Transverse colon (tissue), 4 donors: ENCODE measurements around the gene MSH5. TPM values are rescaled to one million over a fixed set of nuclear protein-coding genes. Genes with fewer than 3 reads are reported as not detected.

ENCODE experiments used
- DNase-seq: peaks from one replicate; pipeline ENCODE4 v3.0.0-alpha.2; 2019
- H3K27ac ChIP-seq, 4 donors: fragments of 200-600 bp; sonication (generic); 2 replicates each; pipeline ENCODE4 v1.5.1; 2016 to 2018; ENCODE audit warnings: inconsistent platforms in 4 of 4
- H3K27me3 ChIP-seq: fragments of 200-600 bp; sonication (generic); 2 replicates; pipeline ENCODE4 v1.5.1; 2017; ENCODE audit warnings: inconsistent platforms
- H3K36me3 ChIP-seq, 4 donors: fragments of 200-600 bp; sonication (generic); 2 replicates each; pipeline ENCODE4 v1.5.1; 2017 to 2019; ENCODE audit warnings: inconsistent platforms in 4 of 4
- H3K4me1 ChIP-seq, 4 donors: fragments of 200-600 bp; sonication (generic); 2 replicates each; pipeline ENCODE4 v1.5.1; 2017 to 2020; ENCODE audit warnings: inconsistent platforms in 4 of 4
- H3K4me3 ChIP-seq, 4 donors: fragments of 200-600 bp; sonication (generic); 1 replicate in 1 of 4; 2 replicates in 3 of 4; pipeline versions ENCODE4 v1.5.1 to v1.6.1; 2017 to 2019; ENCODE audit warnings: inconsistent platforms in 4 of 4
- H3K9me3 ChIP-seq, 2 donors: fragments of 200-600 bp; sonication (generic); 2 replicates each; pipeline ENCODE4 v1.5.1; 2017 to 2019; ENCODE audit warnings: inconsistent platforms in 2 of 2
- CTCF ChIP-seq, 5 experiments: fragments of 200-600 bp in 3 of 5; fragments of 450-650 bp in 2 of 5; sonication (generic) in 3 of 5; IDR thresholded peaks; 1 replicate in 2 of 5; 2 replicates in 3 of 5; pipeline ENCODE4 v1.5.1; 2016 to 2017; ENCODE audit warnings: antibody characterized with exemption in 5 of 5, inconsistent platforms in 3 of 5, mild to moderate bottlenecking in 2 of 5, moderate library complexity in 1 of 5
- EP300 ChIP-seq: sonication (generic); formaldehyde crosslinking; IDR thresholded peaks from one replicate; pipeline ENCODE4 v1.6.1; 2017; ENCODE audit warnings: antibody characterized with exemption, low read depth
- POLR2A ChIP-seq: fragments of 450-650 bp; IDR thresholded peaks from one replicate; pipeline ENCODE4 v1.6.1; 2016; ENCODE audit warnings: antibody characterized with exemption, mild to moderate bottlenecking, moderate library complexity
- POLR2AphosphoS5 ChIP-seq, 3 donors: sonication (generic); formaldehyde crosslinking; IDR thresholded peaks; one replicate each; pipeline ENCODE4 v1.6.1; 2016; ENCODE audit warnings: antibody characterized with exemption in 3 of 3
- WGBS, 2 donors: methylation state at CpG; one replicate each; pipeline ENCODE4 v1.1.5; 2018; ENCODE audit warnings: low coverage in 1 of 2; 5-methylcytosine and 5-hydroxymethylcytosine counted together
- in situ Hi-C, 4 donors: fragments of 200-750 bp; cut with MboI; loops; one replicate each; pipeline versions ENCODE4 v1.15.0 to v1.15.1; 2017; ENCODE audit warnings: low sequenced_read_pairs in 3 of 4, low pct_ligation_motif_present in 1 of 4, low pct_unique_long_range_greater_than_20kb in 1 of 4
- intact Hi-C: fragments of 100-400 bp; cut with DNase I; formaldehyde crosslinking; loops from one replicate; pipeline ENCODE4 v1.15.1; 2023; ENCODE audit warnings: low total_unique reads
- total RNA-seq, 4 donors: library from RNA; depleted of rRNA; stranded (reverse); fragments of >200 nt; gene quantifications; one replicate each; pipeline ENCODE4 v1.1.0, GENCODE V29; 2016

MSH5 gene
- total RNA-seq: 100 to 1,000 TPM in 1 of 4 donors, 10 to 100 TPM in 3; 16.5 to 159 (median 43.9) TPM

GRCh38 chr6:31739639-31740396 is at the start of gene MSH5:
Gene MSH5, plus strand, starts transcription at chr6:31740005. Its CDS starts 462 bp downstream, at chr6:31740467.
- peak within 1 kb of the TSS; percentile 96 to 99 (median 98) for H3K27ac ChIP-seq
- peak within 1 kb of the TSS; percentile 58 to 73 (median 68) for H3K4me3 ChIP-seq
- no peaks in the 10 kb centered on the region for H3K36me3 ChIP-seq
- no peaks in the 10 kb centered on the region for H3K9me3 ChIP-seq
- intact Hi-C loops: no loop called here
- no peaks in the 10 kb centered on the region for H3K27me3 ChIP-seq
- DNase-seq: peak; percentile 99
- TF ChIP-seq POLR2A (peak; percentile 79), POLR2AphosphoS5 (IDR thresholded peaks at IDR 0.05) (peak; percentile 76 to 92 (median 85)), CTCF (IDR thresholded peaks at IDR 0.05) (no peak)
- peaks cover 13 to 44% (median 37%) of the 10 kb centered on the region in 4 donors for H3K4me1 ChIP-seq
- WGBS, 2 donors: 0% methylated on average over 58 of the region's 58 CpGs; no CpG with 5 or more reads in 1 of the 2 donors
- in situ Hi-C loops: loop anchor here in 1 of 4 donors (10.0 kb wide), 1 partner anchor 85 kb away; the partner anchor contains the start of gene HSPA1B

- Histone ChIP-seq H3K27ac (peak overlapping the region in 3 of 4 donors; percentile 43 to 53 (median 48)), H3K27me3 (no peaks in the 10 kb centered on the region), H3K36me3 (peaks cover 0 to 47% (median 23%) of the 10 kb centered on the region in 4 donors), H3K4me3 (no peak overlapping the region), H3K9me3 (no peaks in the 10 kb centered on the region), H3K4me1 (no peaks in the 10 kb centered on the region)
- intact Hi-C loops (no loop called here), in situ Hi-C loops (no loop called here)
- 54 to 63% methylated on average over 3 to 10 of the region's 10 CpGs for WGBS, 2 donors
- TF ChIP-seq CTCF (IDR thresholded peaks at IDR 0.05) (no peak), EP300 (no peak), POLR2AphosphoS5 (IDR thresholded peaks at IDR 0.05) (no peak), POLR2A (no peak)
- peak; percentile 44 for DNase-seq
Measured at GRCh38 chr6:31690231-31691077, 49.4 kb upstream of the MSH5 start.

GRCh38 chr6:31691078-31691463 is 48.7 kb upstream of the MSH5 start:
- no peaks in the 10 kb centered on the region for H3K4me1 ChIP-seq
- WGBS, 2 donors: 82 to 90% methylated on average over 4 to 6 of the region's 6 CpGs
- no peak for TF ChIP-seq POLR2A
- no peak for TF ChIP-seq EP300
- no peak for TF ChIP-seq CTCF (IDR thresholded peaks at IDR 0.05)
- no peak for TF ChIP-seq POLR2AphosphoS5 (IDR thresholded peaks at IDR 0.05)
- H3K27ac ChIP-seq: peak overlapping the region in 2 of 4 donors; percentile 48 to 53
- DNase-seq: no peak
- H3K4me3 ChIP-seq: no peak overlapping the region
- in situ Hi-C loops: no loop called here
- no peaks in the 10 kb centered on the region for H3K27me3 ChIP-seq
- H3K36me3 ChIP-seq: peaks cover 0 to 53% (median 26%) of the 10 kb centered on the region in 4 donors
- no peaks in the 10 kb centered on the region for H3K9me3 ChIP-seq
- intact Hi-C loops: no loop called here

GRCh38 chr6:31691564-31692108 is 48.2 kb upstream of the MSH5 start:
- no peaks in the 10 kb centered on the region for H3K27me3 ChIP-seq
- H3K36me3 ChIP-seq: peaks cover 0 to 55% (median 27%) of the 10 kb centered on the region in 4 donors
- TF ChIP-seq EP300 (no peak), CTCF (IDR thresholded peaks at IDR 0.05) (no peak), POLR2A (no peak), POLR2AphosphoS5 (IDR thresholded peaks at IDR 0.05) (no peak)
- in situ Hi-C loops: no loop called here
- no peak overlapping the region for H3K4me3 ChIP-seq
- 94% methylated on average over 12 of the region's 12 CpGs; no CpG with 5 or more reads in 1 of the 2 donors for WGBS, 2 donors
- H3K4me1 ChIP-seq: no peaks in the 10 kb centered on the region
- H3K9me3 ChIP-seq: no peaks in the 10 kb centered on the region
- intact Hi-C loops: no loop called here
- no peak overlapping the region for H3K27ac ChIP-seq
- no peak for DNase-seq
